ENCODE measurements around the gene GNLY.

- TF ChIP-seq EZH2 (IDR thresholded peaks at IDR 0.05; ENCODE audit: low read length, unreplicated experiment) (no peak), EZH2phosphoT487 (IDR thresholded peaks at IDR 0.05; ENCODE audit: borderline replicate concordance, low read length) (no peak)
- TF ChIP-seq, protein P1, sequence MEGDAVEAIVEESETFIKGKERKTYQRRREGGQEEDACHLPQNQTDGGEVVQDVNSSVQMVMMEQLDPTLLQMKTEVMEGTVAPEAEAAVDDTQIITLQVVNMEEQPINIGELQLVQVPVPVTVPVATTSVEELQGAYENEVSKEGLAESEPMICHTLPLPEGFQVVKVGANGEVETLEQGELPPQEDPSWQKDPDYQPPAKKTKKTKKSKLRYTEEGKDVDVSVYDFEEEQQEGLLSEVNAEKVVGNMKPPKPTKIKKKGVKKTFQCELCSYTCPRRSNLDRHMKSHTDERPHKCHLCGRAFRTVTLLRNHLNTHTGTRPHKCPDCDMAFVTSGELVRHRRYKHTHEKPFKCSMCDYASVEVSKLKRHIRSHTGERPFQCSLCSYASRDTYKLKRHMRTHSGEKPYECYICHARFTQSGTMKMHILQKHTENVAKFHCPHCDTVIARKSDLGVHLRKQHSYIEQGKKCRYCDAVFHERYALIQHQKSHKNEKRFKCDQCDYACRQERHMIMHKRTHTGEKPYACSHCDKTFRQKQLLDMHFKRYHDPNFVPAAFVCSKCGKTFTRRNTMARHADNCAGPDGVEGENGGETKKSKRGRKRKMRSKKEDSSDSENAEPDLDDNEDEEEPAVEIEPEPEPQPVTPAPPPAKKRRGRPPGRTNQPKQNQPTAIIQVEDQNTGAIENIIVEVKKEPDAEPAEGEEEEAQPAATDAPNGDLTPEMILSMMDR (conservative IDR thresholded peaks at IDR 0.05; ENCODE audit: low read depth, low read length) = no peak
Observed at GRCh38 chr2:85724731-85725181, 30.6 kb downstream of the GNLY start.

Data from PC-3 (cell line).